Progenitor cell of endocrine pancreas (in vitro differentiated cells): ENCODE measurements around the gene HUWE1. TPM values are rescaled to one million over a fixed set of nuclear protein-coding genes. Genes with fewer than 3 reads are reported as not detected.

Experiments
- DNase-seq: peaks from one replicate; pipeline ENCODE4 v3.0.0; 2021; ENCODE audit warnings: low spot score; ENCODE audit not compliant: unreplicated experiment
- H3K27ac Mint-ChIP-seq: 2 replicates; pipeline ENCODE4 v1.8.0; 2021; ENCODE audit warnings: mild to moderate bottlenecking, moderate library complexity, mixed read lengths
- H3K27me3 Mint-ChIP-seq: 2 replicates; pipeline ENCODE4 v1.8.0; 2021; ENCODE audit warnings: mixed read lengths
- H3K36me3 Mint-ChIP-seq: 2 replicates; pipeline ENCODE4 v1.8.0; 2022; ENCODE audit warnings: mixed read lengths; ENCODE audit not compliant: insufficient read depth
- H3K4me1 Mint-ChIP-seq: 2 replicates; pipeline ENCODE4 v1.8.0; 2021; ENCODE audit warnings: low read depth, mixed read lengths
- H3K4me3 Mint-ChIP-seq: 2 replicates; pipeline ENCODE4 v1.8.0; 2021; ENCODE audit warnings: low read depth, mild to moderate bottlenecking, moderate library complexity, mixed read lengths
- H3K9me3 Mint-ChIP-seq: 2 replicates; pipeline ENCODE4 v1.8.0; 2021; ENCODE audit warnings: low read depth, mixed read lengths
- total RNA-seq: library from RNA; stranded (reverse); gene quantifications from 2 replicates; pipeline ENCODE4 v1.2.1, GENCODE V29; 2021
- TF ChIP-seq, protein P1 (sequence below): fragments of 200-600 bp; sonication (generic); IDR thresholded peaks from one replicate; pipeline ENCODE4 v1.5.0; 2021; ENCODE audit warnings: antibody characterized with exemption, mild to moderate bottlenecking; ENCODE audit not compliant: unreplicated experiment

Gene HUWE1
- total RNA-seq, 1 donor from 2014 or later, result 298 TPM

DNA sequence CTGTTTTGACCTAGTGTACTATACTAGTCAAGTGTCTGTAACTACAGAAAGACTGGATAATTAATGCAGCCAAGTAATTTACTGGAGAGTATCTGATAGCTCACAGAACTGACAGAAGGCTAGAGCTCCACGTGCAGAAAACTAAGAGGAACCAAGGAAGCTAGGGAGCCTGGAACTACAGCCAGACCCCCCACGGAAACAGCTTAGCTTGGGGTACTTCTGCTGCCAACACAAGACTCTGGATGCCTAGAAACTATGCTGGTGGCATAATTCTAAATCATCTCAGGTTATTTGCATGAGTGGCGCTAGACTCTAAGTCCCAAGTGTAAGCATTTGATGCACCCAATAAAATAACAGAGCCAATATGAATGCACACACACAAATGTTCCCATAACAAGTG, 26.5 kb downstream of the HUWE1 start:
- H3K27ac Mint-ChIP-seq, result no peak overlapping the region
- H3K27me3 Mint-ChIP-seq, result no peaks in the 10 kb centered on the region
- TF ChIP-seq, protein P1, sequence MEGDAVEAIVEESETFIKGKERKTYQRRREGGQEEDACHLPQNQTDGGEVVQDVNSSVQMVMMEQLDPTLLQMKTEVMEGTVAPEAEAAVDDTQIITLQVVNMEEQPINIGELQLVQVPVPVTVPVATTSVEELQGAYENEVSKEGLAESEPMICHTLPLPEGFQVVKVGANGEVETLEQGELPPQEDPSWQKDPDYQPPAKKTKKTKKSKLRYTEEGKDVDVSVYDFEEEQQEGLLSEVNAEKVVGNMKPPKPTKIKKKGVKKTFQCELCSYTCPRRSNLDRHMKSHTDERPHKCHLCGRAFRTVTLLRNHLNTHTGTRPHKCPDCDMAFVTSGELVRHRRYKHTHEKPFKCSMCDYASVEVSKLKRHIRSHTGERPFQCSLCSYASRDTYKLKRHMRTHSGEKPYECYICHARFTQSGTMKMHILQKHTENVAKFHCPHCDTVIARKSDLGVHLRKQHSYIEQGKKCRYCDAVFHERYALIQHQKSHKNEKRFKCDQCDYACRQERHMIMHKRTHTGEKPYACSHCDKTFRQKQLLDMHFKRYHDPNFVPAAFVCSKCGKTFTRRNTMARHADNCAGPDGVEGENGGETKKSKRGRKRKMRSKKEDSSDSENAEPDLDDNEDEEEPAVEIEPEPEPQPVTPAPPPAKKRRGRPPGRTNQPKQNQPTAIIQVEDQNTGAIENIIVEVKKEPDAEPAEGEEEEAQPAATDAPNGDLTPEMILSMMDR, result no peak
- peaks cover 23% of the 10 kb centered on the region for H3K36me3 Mint-ChIP-seq
- H3K4me3 Mint-ChIP-seq, result no peak overlapping the region
- no peak for DNase-seq
- H3K4me1 Mint-ChIP-seq, result peaks cover 6% of the 10 kb centered on the region
- peaks cover 21% of the 10 kb centered on the region for H3K9me3 Mint-ChIP-seq

DNA sequence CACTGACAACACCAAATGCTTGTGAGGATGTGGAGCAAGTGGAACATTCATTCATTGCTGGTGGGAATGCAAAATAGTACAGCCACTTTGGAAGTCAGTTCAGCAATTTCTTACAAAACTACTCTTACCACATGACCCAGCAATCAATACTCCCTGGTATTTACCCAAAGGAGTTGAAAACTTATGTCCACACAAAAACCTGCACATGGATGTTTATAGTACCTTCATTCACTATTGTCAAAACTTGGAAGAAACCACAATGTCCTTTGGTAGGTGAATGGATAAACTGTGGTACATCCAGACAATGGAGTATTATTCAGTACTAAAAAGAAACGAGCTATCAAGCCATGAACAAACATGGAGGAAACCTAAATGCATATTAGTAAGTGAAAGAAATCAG, 27.5 kb downstream of the HUWE1 start:
- Mint-ChIP-seq H3K27ac (no peak overlapping the region), H3K4me3 (no peak overlapping the region), H3K36me3 (peaks cover 23% of the 10 kb centered on the region), H3K27me3 (no peaks in the 10 kb centered on the region), H3K9me3 (peaks cover 21% of the 10 kb centered on the region), H3K4me1 (peaks cover 6% of the 10 kb centered on the region)
- TF ChIP-seq, protein P1, result no peak
- DNase-seq, result no peak

DNA sequence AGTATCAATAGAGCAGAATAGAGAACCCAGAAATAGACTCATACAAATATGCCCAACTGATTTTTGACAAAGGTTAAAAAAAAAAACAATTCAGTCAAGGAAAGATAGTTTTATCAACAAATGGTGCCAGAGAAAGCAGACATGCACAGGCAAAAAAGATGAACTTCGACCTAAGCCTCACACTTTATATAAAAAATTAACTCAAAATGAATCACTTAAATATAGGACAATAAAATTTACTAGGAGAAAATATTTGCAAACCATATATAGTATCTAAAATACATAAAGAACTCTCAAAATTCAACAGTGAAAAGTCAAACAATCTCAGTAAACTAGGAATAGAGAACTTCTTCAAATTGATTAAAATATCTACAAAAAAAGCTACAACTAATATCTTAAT, 29.7 kb downstream of the HUWE1 start:
- Mint-ChIP-seq H3K27ac (peak overlapping the region; percentile 41), H3K9me3 (peaks cover 15% of the 10 kb centered on the region), H3K4me1 (peaks cover 6% of the 10 kb centered on the region), H3K4me3 (no peak overlapping the region), H3K27me3 (no peaks in the 10 kb centered on the region), H3K36me3 (peaks cover 14% of the 10 kb centered on the region)
- no peak for DNase-seq
- TF ChIP-seq, protein P1, result no peak

DNA sequence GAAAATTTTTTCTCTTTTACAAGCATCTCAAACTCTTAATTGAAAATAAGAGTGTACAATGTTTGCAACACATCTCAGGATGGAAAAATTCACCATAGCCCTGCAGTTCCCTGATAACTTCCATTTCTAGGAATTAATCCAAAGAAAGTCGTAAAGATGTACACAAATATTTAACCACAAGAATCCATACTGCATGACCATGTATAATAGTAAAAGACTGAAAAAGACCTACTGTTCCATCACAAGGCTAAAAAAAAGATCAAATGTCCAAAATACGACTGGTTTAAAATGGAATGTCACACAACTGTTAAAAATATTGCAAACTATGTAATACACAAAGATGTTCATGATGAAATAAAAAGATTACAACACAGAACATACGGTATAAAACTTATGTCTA, 32.1 kb downstream of the HUWE1 start:
- Mint-ChIP-seq H3K9me3 (peaks cover 13% of the 10 kb centered on the region), H3K4me1 (peaks cover 6% of the 10 kb centered on the region)
- no peak for DNase-seq

DNA sequence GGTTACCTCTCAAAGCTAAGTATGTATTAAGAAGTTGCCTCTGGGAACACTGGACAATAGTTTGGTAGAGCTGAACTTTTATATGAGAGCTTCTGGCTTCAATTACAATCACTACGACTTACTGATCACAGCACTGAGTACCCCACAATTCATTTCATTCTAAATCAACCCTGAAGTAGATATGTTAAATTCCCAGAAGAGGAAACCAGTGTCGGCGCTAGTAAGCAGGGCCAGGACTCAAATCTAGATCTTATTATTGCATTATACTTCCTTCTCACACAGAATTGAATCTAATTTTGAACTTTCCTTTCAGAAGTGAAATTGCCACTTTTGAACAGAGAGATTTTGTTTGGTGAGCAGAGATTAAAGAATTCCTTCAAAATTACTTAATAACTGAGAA, 41.8 kb downstream of the HUWE1 start:
- Mint-ChIP-seq H3K27me3 (no peaks in the 10 kb centered on the region), H3K4me1 (no peaks in the 10 kb centered on the region), H3K36me3 (peaks cover 30% of the 10 kb centered on the region), H3K27ac (peak overlapping the region; percentile 63), H3K9me3 (peaks cover 10% of the 10 kb centered on the region), H3K4me3 (no peak overlapping the region)
- TF ChIP-seq, protein P1, result no peak
- no peak for DNase-seq

More for the DNA sequence above, 32.1 kb downstream of the HUWE1 start:
- Mint-ChIP-seq H3K27me3 (no peaks in the 10 kb centered on the region), H3K36me3 (peaks cover 10% of the 10 kb centered on the region), H3K4me3 (no peak overlapping the region), H3K27ac (no peak overlapping the region)
- TF ChIP-seq, protein P1, result no peak
